MCF 10A (cell line): ENCODE measurements around the gene PTPRK. TPM values are rescaled to one million over a fixed set of nuclear protein-coding genes. Genes with fewer than 3 reads are reported as not detected.

Source experiments
- BruUV-seq: library from RNA; stranded (reverse); fragments of 400-500 nt; replicated peaks from 2 replicates; lab custom pipeline; 2021; lab: Mats Ljungman, UMichigan
- CTCF ChIA-PET: fragments of 300-600 bp; sonication (Branson Sonifier 250); formaldehyde crosslinking; extraction: SDS; loops from one replicate; lab custom pipeline; 2021; ENCODE audit warnings: antibody characterized with exemption, inconsistent platforms; lab: Yijun Ruan, JAX
- POLR2A ChIA-PET: fragments of 300-600, 350-650 bp; sonication (Branson Sonifier 250); formaldehyde crosslinking; extraction: SDS; loops from one replicate; lab custom pipeline; 2020; ENCODE audit warnings: antibody characterized with exemption, inconsistent platforms; lab: Yijun Ruan, JAX
- DNase-seq: peaks from one replicate; pipeline ENCODE4 v3.0.0-alpha.2; 2018; ENCODE audit not compliant: unreplicated experiment
- H3K27ac Mint-ChIP-seq: one replicate; pipeline ENCODE4 v1.8.0; 2022; ENCODE audit warnings: mild to moderate bottlenecking, low read depth, mixed read lengths; ENCODE audit not compliant: unreplicated experiment
- H3K27me3 Mint-ChIP-seq: one replicate; pipeline ENCODE4 v1.8.0; 2022; ENCODE audit warnings: mixed read lengths; ENCODE audit not compliant: insufficient read depth, unreplicated experiment
- H3K36me3 Mint-ChIP-seq: one replicate; pipeline ENCODE4 v1.8.0; 2022; ENCODE audit warnings: mild to moderate bottlenecking, moderate library complexity, mixed read lengths; ENCODE audit not compliant: insufficient read depth, unreplicated experiment
- H3K4me1 Mint-ChIP-seq: one replicate; pipeline ENCODE4 v1.8.0; 2022; ENCODE audit warnings: mixed read lengths; ENCODE audit not compliant: insufficient read depth, unreplicated experiment
- H3K4me3 Mint-ChIP-seq: one replicate; pipeline ENCODE4 v1.8.0; 2022; ENCODE audit warnings: mild to moderate bottlenecking, moderate library complexity, mixed read lengths; ENCODE audit not compliant: unreplicated experiment
- H3K9me3 Mint-ChIP-seq: one replicate; pipeline ENCODE4 v1.8.0; 2022; ENCODE audit warnings: mixed read lengths; ENCODE audit not compliant: unreplicated experiment
- CTCF ChIP-seq: fragments of 200-600 bp; IDR thresholded peaks from one replicate; pipeline ENCODE4 v1.8.0; 2022; ENCODE audit warnings: antibody characterized with exemption, mild to moderate bottlenecking; ENCODE audit not compliant: unreplicated experiment
- intact Hi-C: fragments of 100-400 bp; cut with micrococcal nuclease; formaldehyde crosslinking; loops from 2 replicates; pipeline ENCODE4 v1.14.1; 2022
- total RNA-seq: library from RNA; stranded (reverse); gene quantifications from 2 replicates; pipeline ENCODE4 v1.2.3, GENCODE V29; 2022

The PTPRK gene
- total RNA-seq, 1 experiment from 2014 or later = 50.2 TPM

GRCh38 chr6:128492386-128492785 lies 28.0 kb downstream of the PTPRK start:
- Mint-ChIP-seq H3K27me3 (no peaks in the 10 kb centered on the region), H3K4me1 (peaks cover 41% of the 10 kb centered on the region), H3K9me3 (peaks cover 6% of the 10 kb centered on the region), H3K4me3 (peak overlapping the region; percentile 67), H3K36me3 (no peaks in the 10 kb centered on the region), H3K27ac (peak overlapping the region; percentile 83)
- no peak for DNase-seq
- ChIA-PET CTCF (no interaction called here), POLR2A (interaction anchor here (0.8 to 1.0 kb wide), 2 partner anchors 9 to 16 kb away, joined by 3 to 4 read pairs; no protein-coding TSS in a partner anchor)
- no peak for TF ChIP-seq CTCF
- no TSS peak for BruUV-seq
- intact Hi-C loops = no loop called here

- no TSS peak for BruUV-seq
- peak; percentile 57 for DNase-seq
- peaks cover 45% of the 10 kb centered on the region for H3K4me1 Mint-ChIP-seq
Observed at GRCh38 chr6:128491610-128492206, 28.7 kb downstream of the PTPRK start.

GRCh38 chr6:128491100-128491581 lies 29.3 kb downstream of the PTPRK start:
- BruUV-seq = TSS peak; percentile 41
- Mint-ChIP-seq H3K4me1 (peaks cover 49% of the 10 kb centered on the region), H3K9me3 (peaks cover 6% of the 10 kb centered on the region), H3K27me3 (no peaks in the 10 kb centered on the region), H3K36me3 (no peaks in the 10 kb centered on the region), H3K4me3 (peak overlapping the region; percentile 67), H3K27ac (peak overlapping the region; percentile 83)
- no peak for TF ChIP-seq CTCF
- ChIA-PET CTCF (interaction anchor here (0.8 to 0.9 kb wide), 2 partner anchors 88 to 582 kb away, joined by 3 read pairs; no protein-coding TSS in a partner anchor), POLR2A (interaction anchor here (0.8 to 1.3 kb wide), 3 partner anchors 21 to 28 kb away, joined by 3 to 5 read pairs (median 4); no protein-coding TSS in a partner anchor)
- no peak for DNase-seq
- intact Hi-C loops = no loop called here

More at GRCh38 chr6:128491610-128492206, 28.7 kb downstream of the PTPRK start:
- H3K9me3 Mint-ChIP-seq = peaks cover 6% of the 10 kb centered on the region
- peak overlapping the region; percentile 67 for H3K4me3 Mint-ChIP-seq
- no peaks in the 10 kb centered on the region for H3K36me3 Mint-ChIP-seq
- intact Hi-C loops = no loop called here
- H3K27me3 Mint-ChIP-seq = no peaks in the 10 kb centered on the region
- ChIA-PET CTCF (interaction anchor here (0.8 to 0.9 kb wide), 2 partner anchors 88 to 582 kb away, joined by 3 read pairs; no protein-coding TSS in a partner anchor), POLR2A (interaction anchor here (0.8 to 1.3 kb wide), 4 partner anchors 10 to 27 kb away, joined by 3 to 5 read pairs (median 4); no protein-coding TSS in a partner anchor)
- peak overlapping the region; percentile 83 for H3K27ac Mint-ChIP-seq
- TF ChIP-seq CTCF = no peak

- intact Hi-C loops = no loop called here
- H3K4me1 Mint-ChIP-seq = peaks cover 47% of the 10 kb centered on the region
- CTCF ChIA-PET = no interaction called here
Observed at GRCh38 chr6:128487746-128488145, 32.7 kb downstream of the PTPRK start.

More at GRCh38 chr6:128487746-128488145, 32.7 kb downstream of the PTPRK start:
- POLR2A ChIA-PET = interaction anchor here (1.4 to 1.5 kb wide), 2 partner anchors 10 to 32 kb away, joined by 3 to 5 read pairs; partner anchors contain the start of gene PTPRK
- Mint-ChIP-seq H3K36me3 (no peaks in the 10 kb centered on the region), H3K4me3 (no peak overlapping the region), H3K27ac (peak overlapping the region; percentile 80), H3K27me3 (no peaks in the 10 kb centered on the region), H3K9me3 (no peaks in the 10 kb centered on the region)
- BruUV-seq = no TSS peak
- DNase-seq = no peak
- TF ChIP-seq CTCF = no peak
